22Rv1 (cell line): ENCODE results near the gene ZNF500.
A peak's percentile ranks its signal among the peaks of the same experiment; 100 is the strongest.
"Not testable (repeated sequence)": the region's sequence is repeated elsewhere in the genome, so short reads cannot be mapped to it uniquely, and the experiment has no call there.

Experiments
- H3K27ac ChIP-seq: fragments of 450-650 bp; 2 replicates; pipeline ENCODE4 v1.5.1; 2017
- ZFX ChIP-seq: fragments of 450-650 bp; IDR thresholded peaks from 2 replicates; pipeline ENCODE4 v1.6.1; 2017; ENCODE audit warnings: antibody characterized with exemption, borderline replicate concordance
- TF ChIP-seq, protein P1 (sequence below): fragments of 450-650 bp; IDR thresholded peaks from 2 replicates; pipeline ENCODE4 v1.5.1; 2017; ENCODE audit warnings: mild to moderate bottlenecking

Gene ZNF500

DNA sequence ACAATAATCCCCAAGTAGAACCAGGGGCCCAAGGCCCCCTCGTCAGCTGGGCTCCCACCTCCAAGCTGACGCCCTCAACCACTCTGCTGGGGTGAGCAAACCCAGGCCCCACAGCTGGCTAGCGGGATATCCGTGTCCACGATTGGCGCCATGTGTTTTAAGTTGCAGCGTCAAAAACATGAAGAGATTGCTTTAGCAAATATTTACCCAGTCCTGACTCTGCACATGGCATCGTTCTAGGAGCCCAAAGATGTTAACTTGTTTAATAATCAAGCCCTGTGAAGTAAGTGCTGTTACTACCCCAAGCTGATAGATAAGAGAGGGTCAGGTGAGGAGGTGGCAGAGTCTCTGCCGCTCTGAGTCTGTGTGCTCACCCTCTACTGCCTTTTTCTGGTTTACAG lies 21.5 kb upstream of the ZNF500 start:
- peak overlapping the region; percentile 29; the same call in 1 of the 2 replicates for H3K27ac ChIP-seq
- TF ChIP-seq, protein P1, sequence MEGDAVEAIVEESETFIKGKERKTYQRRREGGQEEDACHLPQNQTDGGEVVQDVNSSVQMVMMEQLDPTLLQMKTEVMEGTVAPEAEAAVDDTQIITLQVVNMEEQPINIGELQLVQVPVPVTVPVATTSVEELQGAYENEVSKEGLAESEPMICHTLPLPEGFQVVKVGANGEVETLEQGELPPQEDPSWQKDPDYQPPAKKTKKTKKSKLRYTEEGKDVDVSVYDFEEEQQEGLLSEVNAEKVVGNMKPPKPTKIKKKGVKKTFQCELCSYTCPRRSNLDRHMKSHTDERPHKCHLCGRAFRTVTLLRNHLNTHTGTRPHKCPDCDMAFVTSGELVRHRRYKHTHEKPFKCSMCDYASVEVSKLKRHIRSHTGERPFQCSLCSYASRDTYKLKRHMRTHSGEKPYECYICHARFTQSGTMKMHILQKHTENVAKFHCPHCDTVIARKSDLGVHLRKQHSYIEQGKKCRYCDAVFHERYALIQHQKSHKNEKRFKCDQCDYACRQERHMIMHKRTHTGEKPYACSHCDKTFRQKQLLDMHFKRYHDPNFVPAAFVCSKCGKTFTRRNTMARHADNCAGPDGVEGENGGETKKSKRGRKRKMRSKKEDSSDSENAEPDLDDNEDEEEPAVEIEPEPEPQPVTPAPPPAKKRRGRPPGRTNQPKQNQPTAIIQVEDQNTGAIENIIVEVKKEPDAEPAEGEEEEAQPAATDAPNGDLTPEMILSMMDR = no peak
- TF ChIP-seq ZFX = no peak

DNA sequence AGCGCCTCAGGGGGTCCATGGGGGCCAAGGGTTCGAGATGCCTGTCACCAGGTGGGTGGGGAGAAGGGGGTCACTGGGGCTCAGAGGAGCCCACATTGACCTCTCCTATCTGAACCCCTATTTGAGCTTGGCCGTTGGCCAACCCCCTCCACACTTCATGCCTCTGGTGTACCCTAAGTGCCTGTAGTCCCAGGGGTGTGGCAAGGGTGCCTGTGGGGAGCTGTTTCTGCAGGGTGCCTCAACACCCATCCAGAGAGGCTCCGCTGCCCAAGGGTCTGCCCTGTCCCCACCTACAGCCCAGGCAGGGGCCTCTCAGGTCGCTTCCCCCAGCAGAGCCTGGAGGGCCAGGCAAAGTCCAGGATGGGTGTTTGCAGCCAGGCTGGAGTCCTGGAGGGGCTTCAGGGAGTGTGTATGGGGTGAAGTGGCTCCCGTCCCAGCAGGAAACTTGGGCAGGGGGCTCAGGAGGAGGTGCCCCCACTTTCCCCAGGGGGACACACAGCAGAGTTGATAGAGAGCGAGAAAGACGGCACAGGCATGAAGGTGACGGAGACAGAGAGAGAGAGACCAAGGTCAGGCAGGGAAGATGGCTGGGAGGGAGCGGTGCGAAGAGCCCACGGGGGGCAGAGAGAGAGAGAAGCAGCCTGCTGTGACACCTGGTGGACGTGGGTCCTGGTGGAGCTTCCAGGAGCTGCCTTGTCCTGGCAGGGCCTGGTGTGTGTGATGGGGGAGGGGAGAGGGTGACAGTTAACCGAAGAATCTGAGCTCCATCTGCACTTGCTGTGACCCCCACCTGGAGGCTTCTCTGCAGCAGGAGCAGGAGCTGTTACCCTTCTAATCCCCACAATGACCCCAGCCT lies 20.9 kb upstream of the ZNF500 start, which contains the start of gene SEPTIN12:
TSS of gene SEPTIN12 (minus strand) at position 719 of the 856 bp plus-strand sequence. CDS start at position 19, 700 bp downstream.
- peak within 1 kb of the TSS; percentile 29; the same call in 1 of the 2 replicates for H3K27ac ChIP-seq
- no peak for TF ChIP-seq ZFX
- TF ChIP-seq, protein P1 = no peak

DNA sequence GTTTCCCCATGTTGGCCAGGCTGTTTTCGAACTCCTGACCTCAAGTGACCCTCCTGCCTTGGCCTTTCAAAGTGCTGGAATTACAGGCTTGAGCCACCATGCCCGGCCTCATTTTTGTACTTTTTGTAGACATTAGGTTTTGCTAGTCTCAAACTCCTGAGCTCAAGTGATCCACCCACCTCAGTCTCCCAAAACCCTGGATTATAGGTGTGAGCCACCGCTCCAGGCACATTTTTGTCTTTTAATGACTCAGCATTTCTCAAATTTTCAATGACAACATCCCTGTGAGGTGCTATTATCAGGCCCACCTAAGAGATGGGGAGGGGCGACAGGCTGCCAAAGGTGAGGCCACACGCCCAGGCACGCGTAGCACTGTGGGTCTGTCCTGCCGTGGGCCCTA lies 20.1 kb upstream of the ZNF500 start:
- TF ChIP-seq, protein P1 = no peak
- no peak for TF ChIP-seq ZFX
- H3K27ac ChIP-seq = no peak overlapping the region

DNA sequence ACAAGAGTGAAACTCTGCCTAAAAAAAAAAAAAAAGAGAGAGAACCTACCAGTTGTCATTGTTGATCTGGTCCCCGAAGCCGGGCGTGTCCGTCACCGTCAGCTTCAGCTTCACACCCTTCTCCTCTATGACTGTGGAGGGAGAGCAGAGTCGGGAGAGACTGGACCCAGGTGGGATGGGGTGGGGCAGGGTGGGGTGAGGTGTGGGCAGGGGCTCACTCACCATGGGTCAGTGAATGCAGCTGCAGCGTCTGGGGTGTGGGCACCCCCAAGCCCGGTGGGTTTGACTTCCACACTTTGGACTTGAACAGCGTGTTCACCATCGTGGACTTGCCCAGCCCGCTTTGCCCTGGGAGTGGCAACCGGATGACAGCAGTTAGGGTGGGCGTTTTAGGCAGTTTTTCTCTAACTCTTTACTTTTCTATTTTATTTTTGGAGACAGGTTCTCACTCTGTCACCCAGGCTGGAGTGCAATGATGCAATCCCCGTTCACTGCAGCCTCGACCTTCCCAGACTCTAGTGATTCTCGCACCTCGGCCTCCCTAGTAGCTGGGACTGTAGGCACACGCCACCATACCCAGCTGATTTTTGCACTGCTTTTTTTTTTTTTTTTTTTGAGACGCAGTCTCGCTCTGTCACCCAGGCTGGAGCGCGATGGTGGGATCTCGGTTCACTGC lies 18.9 kb upstream of the ZNF500 start:
- H3K27ac ChIP-seq = no peak overlapping the region
- TF ChIP-seq, protein P1 = no peak
- TF ChIP-seq ZFX = no peak

DNA sequence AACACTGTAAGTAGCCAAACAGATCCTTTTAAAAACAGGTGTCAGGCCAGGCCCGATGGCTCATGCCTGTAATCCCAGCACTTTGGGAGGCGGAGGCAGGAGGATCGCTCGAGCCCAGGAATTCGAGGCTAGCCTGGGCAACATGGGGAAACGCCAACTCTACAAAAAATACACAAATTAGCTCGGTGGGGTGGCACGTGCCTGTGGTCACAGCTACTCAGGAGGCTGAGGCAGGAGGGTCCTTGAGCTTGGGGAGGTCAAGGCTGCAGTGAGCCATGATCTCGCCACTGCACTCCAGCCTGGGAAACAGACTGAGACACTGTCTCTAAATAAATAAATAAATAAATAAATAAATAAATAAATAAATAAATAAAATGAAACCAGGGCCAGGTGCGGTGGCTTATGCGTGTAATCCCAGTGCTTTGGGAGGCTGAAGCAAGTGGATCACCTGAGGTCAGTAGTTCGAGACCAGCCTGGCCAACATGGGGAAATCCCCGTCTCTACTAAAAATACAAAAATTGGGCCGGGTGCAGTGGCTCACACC lies 17.6 kb upstream of the ZNF500 start:
- H3K27ac ChIP-seq = not testable (repeated sequence)

DNA sequence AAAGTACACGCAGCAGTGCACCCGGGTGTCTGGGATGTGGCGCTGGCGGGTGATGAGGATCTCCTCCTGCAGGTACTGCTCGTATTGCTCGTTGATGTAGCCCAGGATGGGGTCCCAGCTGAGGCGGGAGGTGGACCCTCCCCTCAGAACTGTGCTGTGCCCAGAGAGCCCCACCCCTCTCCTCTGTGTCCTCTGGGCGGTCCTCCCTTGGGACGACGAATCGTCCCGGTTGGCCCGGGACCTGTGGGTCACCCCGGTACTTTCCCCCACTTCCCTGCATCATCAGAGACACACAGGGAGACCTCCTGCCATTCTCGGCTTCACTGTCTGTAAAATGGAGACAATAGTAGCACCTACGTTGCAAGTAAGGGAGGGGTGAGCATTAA lies 17.0 kb upstream of the ZNF500 start:
- H3K27ac ChIP-seq = no peak overlapping the region
- TF ChIP-seq, protein P1 = no peak
- TF ChIP-seq ZFX = no peak

DNA sequence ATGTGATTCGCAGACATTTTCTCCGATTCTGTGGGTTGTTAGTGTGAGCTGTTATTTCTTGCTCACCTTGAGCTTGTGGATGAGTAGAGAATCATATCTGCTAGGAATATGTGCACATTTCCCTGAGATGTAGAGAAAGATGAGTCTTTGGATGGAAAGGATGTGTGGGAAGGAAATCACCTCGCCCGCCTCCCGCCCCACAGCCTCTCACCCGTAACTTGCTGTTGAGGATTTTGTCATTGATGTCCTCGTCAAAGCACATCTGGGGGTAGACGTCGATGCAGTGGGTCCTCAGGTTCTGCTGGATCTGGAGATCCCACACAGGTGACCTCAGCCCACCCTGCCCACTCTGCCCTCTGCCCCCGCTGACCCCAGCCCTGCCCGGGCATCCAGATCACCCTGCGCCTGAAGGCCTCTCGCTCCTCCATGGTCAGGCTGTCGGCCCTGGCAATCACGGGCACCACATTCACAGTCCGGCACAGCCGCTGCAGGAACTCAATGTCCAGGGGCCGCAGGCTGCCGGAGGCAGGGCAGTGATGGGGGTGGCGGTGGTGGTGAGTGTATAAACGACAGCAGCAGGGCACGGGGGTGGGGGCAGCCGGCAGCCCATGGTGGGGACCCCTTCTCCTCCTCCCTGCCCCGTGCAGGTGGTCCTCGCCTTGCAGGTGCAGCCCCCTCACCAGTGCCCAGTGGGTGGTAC lies 16.4 kb upstream of the ZNF500 start:
- no peak overlapping the region for H3K27ac ChIP-seq
- TF ChIP-seq, protein P1 = no peak
- TF ChIP-seq ZFX = no peak
